HG03378 (cell line): ENCODE data around the gene CALM1.

Experiments
- ATAC-seq: cut with Tn5 transposase; IDR thresholded peaks from one replicate; pipeline ENCODE4 v1.9.1; 2021; ENCODE audit warnings: mild to moderate bottlenecking, moderate library complexity; ENCODE audit not compliant: unreplicated experiment

CALM1 gene

DNA sequence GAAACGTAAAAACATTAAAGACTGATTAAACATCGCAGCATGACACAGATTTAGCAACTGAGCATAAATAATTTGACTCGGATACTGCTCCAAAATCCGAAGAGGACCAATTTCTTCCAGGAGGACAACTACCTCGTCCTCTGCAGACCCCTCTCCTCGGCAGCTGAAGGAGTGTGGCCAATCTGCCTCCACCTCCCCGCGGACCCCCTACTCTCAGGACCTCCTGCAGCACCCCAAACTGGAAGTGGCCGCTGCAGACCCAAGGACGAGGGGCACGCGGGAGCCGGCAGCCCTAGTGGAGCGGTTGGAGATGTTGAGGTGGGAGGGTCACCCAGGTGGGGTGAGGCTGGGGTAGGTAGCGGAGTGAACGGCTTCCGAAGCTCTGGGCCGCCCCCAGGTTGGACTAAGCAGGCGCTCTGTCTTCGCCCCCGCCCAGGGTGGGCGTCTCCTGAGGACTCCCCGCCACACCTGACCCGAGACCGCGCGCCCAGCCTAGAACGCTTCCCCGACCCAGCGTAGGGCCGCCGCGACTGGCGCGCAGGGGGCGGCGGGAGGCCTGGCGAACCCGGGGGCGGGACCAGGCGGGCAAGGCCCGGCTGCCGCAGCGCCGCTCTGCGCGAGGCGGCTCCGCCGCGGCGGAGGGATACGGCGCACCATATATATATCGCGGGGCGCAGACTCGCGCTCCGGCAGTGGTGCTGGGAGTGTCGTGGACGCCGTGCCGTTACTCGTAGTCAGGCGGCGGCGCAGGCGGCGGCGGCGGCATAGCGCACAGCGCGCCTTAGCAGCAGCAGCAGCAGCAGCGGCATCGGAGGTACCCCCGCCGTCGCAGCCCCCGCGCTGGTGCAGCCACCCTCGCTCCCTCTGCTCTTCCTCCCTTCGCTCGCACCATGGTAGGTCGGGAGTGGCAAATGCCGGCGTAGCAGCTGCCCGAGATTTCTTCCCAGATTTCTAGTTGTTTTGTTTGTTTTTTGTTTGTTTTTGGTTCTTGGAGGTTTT, at the start of gene CALM1:
CALM1 (plus strand) TSS at position 689 of the 999 bp plus-strand sequence; CDS start at position 891, 202 bp downstream.
- peak; percentile 54 for ATAC-seq

DNA sequence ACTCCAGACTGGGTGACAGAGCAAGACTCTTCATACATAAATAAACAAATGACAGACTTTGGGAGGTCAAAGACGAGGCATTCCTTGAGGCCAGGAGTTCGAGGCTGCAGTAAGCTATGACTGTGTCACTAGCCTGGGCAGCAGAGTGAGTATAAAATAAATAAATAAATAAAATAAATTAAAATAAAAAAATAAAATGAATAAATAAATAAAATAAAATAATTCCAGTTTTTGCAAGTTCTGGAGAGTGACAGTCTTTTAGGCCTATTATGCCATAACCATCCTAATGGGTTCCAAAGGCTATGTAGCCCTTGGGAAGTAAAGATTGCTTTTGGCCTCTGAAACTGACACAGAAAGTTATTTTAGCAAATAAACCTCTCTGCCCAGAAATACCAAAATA, 48.6 kb upstream of the CALM1 start:
- no peak for ATAC-seq

- no peak for ATAC-seq
These were observed 47.1 kb upstream of the CALM1 start for GRCh38 chr14:90349739-90350138.

GRCh38 chr14:90354551-90355298, 42.1 kb upstream of the CALM1 start:
- ATAC-seq = no peak

GRCh38 chr14:90355540-90356518, 41.0 kb upstream of the CALM1 start:
- ATAC-seq = no peak

DNA sequence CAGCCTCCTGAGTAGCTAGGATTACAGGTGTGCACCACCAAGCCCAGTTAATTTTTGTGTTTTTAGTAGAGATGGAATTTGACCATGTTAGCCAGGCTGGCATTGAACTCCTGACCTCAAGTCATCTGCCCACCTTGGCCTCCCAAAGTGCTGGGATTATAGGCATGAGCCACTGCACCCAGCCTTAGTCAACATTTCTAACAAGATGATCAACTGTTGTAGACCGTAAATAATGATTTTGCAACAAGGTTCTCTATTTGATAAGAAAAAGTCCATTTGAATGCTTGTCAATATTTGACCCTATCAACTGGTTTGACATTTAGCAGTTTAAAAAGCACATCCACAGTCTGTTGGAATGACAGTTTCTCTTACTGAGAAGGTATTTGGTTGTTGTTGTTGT, 39.9 kb upstream of the CALM1 start:
- ATAC-seq = no peak

DNA sequence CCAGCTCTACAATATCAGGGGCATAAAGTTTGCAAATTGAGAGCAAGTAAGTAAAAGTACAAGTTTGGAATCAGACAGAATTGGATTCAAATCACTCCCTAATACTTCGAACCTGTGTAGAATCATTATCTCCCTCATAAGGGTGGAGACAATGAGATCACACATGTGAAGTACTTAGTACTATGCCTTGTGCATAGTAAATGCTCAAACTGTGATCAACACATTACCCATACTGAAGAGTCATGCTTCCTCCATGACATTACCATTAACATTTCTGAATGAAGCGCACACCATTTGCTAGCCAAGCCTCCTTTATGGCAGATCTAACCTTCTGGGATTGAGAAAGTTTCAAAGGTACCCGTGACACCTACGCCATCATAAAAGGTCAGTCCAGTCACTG, 38.5 kb upstream of the CALM1 start:
- ATAC-seq = no peak

DNA sequence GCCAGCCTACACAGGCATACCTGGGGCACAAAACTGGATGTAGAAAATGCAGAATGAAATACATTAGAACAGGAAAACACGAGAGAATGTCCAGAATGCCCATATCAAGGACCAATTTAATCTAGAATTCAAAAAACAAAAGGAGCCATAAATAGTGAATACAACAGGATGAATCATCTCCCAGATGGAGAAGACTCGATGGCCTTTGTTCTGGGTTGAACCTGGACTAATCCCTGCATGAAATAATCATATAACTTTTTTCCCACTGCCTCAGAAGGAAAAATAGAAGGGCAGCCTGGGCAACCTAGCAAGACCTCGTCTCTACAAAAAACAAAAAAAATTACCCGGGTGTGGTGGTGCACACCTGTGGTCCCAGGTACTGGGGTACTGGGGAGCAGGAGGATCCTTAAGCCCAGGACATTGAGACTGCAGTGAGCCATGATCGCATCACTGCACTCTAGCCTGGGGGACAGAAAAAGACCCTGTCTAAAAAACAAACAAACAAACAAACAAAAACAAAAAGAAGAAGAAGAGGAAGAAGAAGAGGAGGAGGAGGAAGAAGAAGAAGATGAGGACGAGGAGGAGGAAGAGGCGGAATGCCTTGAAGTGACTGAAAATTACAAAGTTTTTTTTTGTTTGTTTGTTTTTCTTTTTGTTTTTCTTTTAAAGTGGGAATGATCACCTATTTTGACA, 34.8 kb upstream of the CALM1 start:
- ATAC-seq = no peak

- ATAC-seq = no peak
These were observed 34.3 kb upstream of the CALM1 start for GRCh38 chr14:90362558-90362896.

- no peak for ATAC-seq
These were observed 27.7 kb upstream of the CALM1 start for GRCh38 chr14:90368946-90369721.

GRCh38 chr14:90373887-90374286, 22.9 kb upstream of the CALM1 start:
- ATAC-seq = no peak

DNA sequence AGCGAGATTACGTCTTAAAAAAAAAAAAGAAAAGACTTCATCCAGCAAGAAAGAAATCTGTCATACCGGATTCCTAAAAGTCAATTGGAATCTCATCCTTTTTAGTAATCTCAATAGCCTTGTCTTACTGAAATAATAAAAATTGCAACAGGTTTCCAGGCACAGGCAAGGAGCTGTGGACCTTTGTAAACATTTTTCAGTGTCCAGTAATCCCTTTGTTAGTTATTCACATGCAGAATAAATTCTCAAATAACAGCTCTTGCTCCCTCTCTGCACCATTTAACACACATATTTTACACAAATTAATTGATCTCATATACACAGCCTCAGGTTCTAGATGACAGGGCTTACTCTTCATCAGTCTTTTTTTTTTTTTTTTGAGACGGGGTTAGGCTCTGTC, 22.0 kb upstream of the CALM1 start:
- ATAC-seq = no peak

DNA sequence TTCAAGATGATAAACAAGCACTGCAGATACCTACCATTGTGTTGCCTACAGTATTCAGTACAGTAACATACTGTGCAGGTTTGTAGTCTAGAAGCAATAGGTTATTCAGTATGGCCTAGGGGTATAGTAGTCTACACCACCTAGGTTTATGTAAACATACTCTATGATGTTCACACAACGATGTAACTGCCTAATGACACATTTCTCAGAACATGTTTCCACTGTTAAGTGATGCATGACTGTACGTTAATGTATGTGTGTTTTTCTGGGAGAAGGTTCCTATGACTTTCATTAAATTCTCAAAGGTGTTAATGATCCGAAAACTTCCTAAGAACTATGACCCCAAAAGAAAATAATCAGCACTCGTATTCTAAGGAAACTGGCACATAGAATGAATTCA, 20.9 kb upstream of the CALM1 start:
- no peak for ATAC-seq

DNA sequence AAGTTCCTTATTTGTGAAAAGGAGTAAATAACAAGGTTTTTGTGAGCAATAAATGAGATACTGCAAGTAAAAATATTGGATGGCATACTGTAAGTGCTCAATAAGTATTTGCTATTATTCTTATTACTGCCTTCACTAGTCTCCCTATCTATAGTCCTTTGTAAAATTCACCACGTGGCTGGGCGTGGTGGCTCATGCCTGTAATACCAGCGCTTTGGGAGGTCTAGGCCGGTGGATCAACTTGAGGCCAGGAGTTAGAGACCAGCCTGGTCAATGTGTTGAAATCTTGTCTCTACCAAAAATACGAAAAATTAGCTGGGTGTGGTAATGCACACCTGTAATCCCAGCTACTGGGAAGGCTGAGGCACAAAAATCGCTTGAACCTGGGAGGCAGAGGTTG, 18.6 kb upstream of the CALM1 start:
- no peak for ATAC-seq

DNA sequence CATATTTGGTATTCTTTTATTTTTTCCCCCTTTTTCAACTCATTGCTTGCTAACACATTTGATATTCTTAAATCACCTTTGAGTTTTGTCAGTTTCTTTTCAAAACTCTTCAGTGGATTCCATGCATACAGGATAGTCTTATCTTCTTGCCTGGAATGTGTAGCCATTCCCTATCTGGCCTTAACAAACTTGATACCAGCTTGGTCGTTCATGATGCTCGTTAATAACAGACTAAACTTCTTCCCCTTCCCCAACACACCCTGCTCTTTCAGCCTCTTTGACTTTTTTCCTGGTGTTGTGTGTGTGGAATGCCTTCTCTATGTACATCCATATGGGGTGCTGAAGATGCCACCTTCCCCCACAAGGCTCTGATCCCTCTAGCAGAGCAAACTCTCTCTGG, 17.7 kb upstream of the CALM1 start:
- no peak for ATAC-seq

GRCh38 chr14:90381011-90381786, 15.6 kb upstream of the CALM1 start:
- ATAC-seq = no peak

GRCh38 chr14:90381999-90382451, 14.8 kb upstream of the CALM1 start:
- no peak for ATAC-seq

GRCh38 chr14:90382491-90383125, 14.2 kb upstream of the CALM1 start:
- ATAC-seq = peak; percentile 23
